Nasal cavity respiratory epithelium epithelial cell of viscerocranial mucosa (primary cell): Measurements from ENCODE around the gene GRK1. TPM values are rescaled to one million over a fixed set of nuclear protein-coding genes. Genes with fewer than 3 reads are reported as not detected.

Source experiments
- total RNA-seq: library from RNA; depleted of rRNA; stranded (reverse); fragments of >200 nt; gene quantifications from 2 replicates; pipeline ENCODE4 v1.2.3, GENCODE V29; 2014

The GRK1 gene
- not detected in 2 replicates for total RNA-seq

DNA sequence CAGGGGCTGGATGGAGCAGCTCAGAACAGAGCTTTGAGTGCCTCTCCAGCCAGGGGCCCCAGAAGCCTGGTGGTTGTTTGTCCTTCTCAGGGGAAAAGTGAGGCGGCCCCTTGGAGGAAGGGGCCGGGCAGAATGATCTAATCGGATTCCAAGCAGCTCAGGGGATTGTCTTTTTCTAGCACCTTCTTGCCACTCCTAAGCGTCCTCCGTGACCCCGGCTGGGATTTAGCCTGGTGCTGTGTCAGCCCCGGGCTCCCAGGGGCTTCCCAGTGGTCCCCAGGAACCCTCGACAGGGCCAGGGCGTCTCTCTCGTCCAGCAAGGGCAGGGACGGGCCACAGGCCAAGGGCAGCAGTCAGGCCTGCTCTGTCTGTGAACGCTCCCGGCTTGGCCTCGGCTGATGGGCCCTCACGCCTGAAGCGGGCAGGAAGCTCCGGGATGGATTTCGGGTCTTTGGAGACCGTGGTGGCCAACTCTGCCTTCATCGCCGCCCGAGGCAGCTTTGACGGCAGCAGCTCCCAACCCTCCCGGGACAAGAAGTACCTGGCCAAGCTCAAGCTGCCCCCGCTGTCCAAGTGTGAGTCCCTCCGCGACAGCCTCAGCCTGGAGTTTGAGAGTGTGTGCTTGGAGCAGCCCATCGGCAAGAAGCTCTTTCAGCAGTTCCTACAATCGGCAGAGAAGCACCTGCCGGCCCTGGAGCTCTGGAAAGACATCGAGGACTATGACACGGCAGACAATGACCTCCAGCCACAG, at the start of gene GRK1:
Gene GRK1, plus strand, starts transcription at position 269 of the 751 bp plus-strand sequence. Its CDS starts 168 bp downstream, at position 437.

DNA sequence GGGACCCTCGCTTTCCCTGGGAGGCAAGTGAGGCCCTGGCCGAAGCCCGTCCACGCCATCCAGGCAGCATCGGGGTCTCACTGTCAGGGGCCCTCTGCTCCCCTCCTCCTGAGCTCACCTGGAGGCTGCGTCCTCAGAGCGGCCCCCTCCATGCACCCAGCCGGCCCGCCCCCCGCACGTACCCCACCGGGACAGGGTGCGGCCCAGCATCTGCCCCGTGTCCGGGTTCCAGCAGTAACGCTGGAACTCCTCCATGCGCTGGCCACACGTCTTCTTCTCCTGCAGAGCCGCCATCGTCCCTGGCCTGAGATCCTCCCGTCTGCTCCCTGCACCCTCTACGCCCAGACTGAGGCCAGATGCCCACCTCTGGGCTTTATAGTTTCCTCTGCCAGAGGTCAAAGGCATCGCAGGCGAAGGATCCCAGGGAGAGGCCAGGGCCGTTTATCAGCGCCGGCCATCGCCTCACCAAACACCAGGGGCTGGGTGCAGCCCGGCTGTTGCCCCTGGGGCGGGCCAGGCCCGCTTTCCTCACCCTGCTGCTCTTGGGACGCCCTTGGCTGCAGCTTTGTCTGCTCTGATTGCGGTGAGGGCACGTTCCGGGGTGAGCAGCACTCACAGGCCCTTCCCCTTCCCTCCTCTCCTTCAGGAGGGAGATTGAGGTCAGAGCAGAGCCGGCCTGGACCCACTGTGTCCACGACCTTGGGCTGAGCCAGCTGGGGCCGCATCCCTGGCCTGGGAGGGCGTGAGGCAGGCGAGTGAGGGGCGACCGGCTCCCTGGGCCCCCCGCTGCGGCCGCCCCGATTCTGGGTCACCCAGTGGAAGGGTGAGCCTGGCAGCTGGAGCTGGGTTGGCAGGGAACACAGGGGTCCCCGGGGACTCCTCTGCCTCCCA, 8.9 kb upstream of the GRK1 start, which contains the start of gene ATP4B:
Gene ATP4B, minus strand, starts transcription at position 348 of the 891 bp plus-strand sequence. Its CDS starts 54 bp downstream, at position 294.

DNA sequence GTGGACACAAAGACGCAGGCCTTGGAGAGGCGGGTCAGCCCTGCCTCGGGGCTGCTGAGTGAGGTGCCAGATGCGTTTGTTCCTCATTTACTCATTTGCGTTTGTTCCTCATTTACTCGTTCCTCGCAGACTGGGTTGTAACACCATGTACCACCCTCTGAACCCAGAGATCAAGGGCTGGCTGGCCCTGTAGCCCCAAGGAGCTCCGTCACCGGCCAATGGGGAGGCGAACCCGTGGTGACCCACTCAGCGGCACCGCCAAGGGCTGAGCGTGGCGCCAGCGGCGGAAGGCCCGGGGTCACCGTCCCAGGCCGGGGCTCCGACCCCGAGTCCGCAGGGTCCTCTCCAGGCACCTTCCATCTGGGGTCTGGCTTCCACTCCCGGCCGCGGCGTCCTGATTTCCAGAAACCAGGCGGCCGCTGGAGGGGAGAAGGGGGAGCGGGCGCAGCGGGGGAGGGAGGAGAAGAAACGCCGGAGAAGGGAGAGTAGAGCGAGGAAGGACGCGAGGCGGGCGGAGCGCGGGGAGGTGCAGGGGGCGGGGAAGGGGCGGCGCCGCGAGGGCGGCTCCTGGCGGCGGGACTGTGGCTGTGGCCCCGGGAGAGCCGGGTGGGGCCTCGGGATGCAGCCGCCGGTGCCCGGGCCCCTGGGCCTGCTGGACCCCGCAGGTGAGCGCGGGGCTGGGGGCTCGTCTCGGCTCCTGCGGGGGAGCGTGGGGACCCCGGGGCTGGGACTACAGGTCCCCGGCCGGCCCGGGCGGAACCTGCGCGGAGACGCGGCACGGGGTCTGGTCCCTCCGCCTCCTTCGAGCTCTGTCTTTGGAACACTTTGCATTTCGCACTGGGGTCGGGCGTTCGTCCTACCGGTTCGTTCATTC, 91.9 kb downstream of the GRK1 start, which contains the start of gene TMEM255B:
Gene TMEM255B, plus strand, starts transcription at position 576 of the 874 bp plus-strand sequence. Its CDS starts 44 bp downstream, at position 620.

Other genes starting within 250 kb of the GRK1 start
- gene ADPRHL1, start 213.7 kb upstream of the GRK1 start, total RNA-seq = 1.0 and 1.9 TPM in 2 replicates
- 16.1 and 17.8 TPM in 2 replicates for gene DCUN1D2, start 176.5 kb upstream of the GRK1 start, total RNA-seq
- gene TFDP1, start 82.5 kb upstream of the GRK1 start, total RNA-seq = 40.3 and 72.1 TPM in 2 replicates
- not detected in 2 replicates for gene ATP4B, start 9.0 kb upstream of the GRK1 start, total RNA-seq
- 1.00 and 3.4 TPM in 2 replicates for gene TMEM255B, start 92.0 kb downstream of the GRK1 start, total RNA-seq
- gene GAS6, start 196.9 kb downstream of the GRK1 start, total RNA-seq = 34.9 and 72.3 TPM in 2 replicates